ENCODE data around the gene LRMDA.

DNA sequence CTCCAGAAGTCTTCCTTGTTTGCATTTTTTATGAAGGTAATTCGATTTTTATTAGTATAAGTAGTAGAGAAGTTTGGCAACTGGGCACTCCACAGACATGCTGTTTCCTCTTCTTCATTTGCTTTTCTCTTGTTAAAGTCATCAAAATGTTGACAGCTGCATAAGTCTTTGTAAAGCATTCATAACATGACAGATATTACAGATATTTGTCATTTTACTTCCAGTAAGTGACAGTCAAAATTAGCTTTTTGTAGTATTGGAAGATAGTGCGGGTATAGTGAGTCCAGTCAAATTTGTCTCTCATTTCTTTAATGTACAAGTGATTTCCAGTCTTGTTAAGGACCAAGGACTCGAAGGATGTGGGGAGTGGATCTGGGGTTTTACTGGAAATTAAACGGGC lies 247.1 kb downstream of the LRMDA start:
- TF ChIP-seq, protein P1, sequence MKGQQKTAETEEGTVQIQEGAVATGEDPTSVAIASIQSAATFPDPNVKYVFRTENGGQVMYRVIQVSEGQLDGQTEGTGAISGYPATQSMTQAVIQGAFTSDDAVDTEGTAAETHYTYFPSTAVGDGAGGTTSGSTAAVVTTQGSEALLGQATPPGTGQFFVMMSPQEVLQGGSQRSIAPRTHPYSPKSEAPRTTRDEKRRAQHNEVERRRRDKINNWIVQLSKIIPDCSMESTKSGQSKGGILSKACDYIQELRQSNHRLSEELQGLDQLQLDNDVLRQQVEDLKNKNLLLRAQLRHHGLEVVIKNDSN (IDR thresholded peaks at IDR 0.05), result no peak
- TF ChIP-seq EP300 (IDR thresholded peaks at IDR 0.05; ENCODE audit: borderline replicate concordance), result no peak
- no peak for TF ChIP-seq CEBPB (IDR thresholded peaks at IDR 0.05)
- no peak for TF ChIP-seq YY1 (IDR thresholded peaks at IDR 0.05; ENCODE audit: low read depth)
- TF ChIP-seq EGR1 (IDR thresholded peaks at IDR 0.05), result no peak
- TF ChIP-seq, protein P2, sequence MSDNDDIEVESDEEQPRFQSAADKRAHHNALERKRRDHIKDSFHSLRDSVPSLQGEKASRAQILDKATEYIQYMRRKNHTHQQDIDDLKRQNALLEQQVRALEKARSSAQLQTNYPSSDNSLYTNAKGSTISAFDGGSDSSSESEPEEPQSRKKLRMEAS (IDR thresholded peaks at IDR 0.05), result no peak
- no peak for TF ChIP-seq TCF12 (IDR thresholded peaks at IDR 0.05; ENCODE audit: low read depth)
- no peak for TF ChIP-seq RAD21 (IDR thresholded peaks at IDR 0.05; ENCODE audit: low read depth)

Data from Ishikawa (cell line).